Measurements from ENCODE around the gene SYT3. TPM values are rescaled to one million over a fixed set of nuclear protein-coding genes. Genes with fewer than 3 reads are reported as not detected.
A peak's percentile ranks its signal among the peaks of the same experiment; 100 is the strongest.

SYT3 gene, protein sequence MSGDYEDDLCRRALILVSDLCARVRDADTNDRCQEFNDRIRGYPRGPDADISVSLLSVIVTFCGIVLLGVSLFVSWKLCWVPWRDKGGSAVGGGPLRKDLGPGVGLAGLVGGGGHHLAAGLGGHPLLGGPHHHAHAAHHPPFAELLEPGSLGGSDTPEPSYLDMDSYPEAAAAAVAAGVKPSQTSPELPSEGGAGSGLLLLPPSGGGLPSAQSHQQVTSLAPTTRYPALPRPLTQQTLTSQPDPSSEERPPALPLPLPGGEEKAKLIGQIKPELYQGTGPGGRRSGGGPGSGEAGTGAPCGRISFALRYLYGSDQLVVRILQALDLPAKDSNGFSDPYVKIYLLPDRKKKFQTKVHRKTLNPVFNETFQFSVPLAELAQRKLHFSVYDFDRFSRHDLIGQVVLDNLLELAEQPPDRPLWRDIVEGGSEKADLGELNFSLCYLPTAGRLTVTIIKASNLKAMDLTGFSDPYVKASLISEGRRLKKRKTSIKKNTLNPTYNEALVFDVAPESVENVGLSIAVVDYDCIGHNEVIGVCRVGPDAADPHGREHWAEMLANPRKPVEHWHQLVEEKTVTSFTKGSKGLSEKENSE
- not detected for total RNA-seq

DNA sequence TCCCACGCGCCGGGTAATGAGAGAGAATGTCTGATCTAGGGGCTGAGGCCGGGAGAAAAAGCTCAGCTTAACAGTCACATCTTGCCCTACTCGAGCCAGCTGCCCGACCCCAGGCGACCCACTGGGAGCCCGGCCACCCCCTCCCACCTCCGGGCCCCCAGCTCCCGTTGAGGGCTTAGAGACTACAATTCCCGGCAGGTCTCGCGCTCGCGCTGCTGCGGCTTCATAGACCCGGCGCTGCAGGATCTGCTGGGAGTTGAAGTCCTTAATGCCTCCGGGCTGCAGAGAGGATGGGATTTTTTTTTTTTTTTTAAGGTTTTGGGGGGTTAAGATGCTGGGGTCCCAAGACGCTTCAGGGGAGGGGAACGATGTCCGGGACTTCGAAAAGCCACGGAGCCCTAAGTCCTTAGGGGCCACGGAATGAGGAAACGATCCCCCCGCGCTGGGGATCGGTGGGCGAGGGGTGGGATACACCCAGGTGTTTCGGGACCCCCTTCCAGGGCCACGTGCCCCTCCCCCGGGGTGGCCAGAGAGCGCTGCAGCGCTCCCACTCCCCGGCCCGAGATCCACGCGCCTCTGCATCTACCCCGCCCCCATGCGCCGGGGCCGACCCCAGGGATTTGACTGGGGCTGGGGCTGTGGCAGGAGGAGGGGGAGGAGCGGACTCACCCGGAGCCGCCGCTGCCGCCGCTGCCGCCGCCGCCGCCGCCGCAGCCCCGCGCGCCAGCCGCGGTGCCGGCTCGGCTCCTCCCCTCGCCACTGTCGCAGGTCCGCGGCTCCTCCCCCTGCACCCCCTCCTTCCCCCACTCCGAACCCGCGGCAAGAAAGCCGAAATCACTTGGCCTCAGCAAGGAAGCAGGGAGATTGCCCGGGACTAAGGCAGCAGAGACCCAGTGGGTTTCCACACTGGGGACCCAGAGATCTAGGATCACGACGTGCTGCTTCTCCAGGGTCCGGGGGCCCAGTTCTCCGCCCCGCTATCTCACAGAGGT lies at the start of gene SYT3:
Gene SYT3, minus strand, starts transcription at position 761 of the 992 bp plus-strand sequence. CDS start 2,470 bp downstream, outside the sequence.
- ChIA-PET CTCF (no interaction called here), POLR2A (no interaction called here)
- no peak for DNase-seq
- Mint-ChIP-seq H3K4me3 (peak within 1 kb of the TSS; percentile 42), H3K4me1 (no peaks in the 10 kb centered on the region), H3K27me3 (peaks cover 34% of the 10 kb centered on the region), H3K27ac (no peak within 1 kb of the TSS), H3K9me3 (peaks cover 4% of the 10 kb centered on the region), H3K36me3 (ENCODE audit: low read depth) (no peaks in the 10 kb centered on the region)

DNA sequence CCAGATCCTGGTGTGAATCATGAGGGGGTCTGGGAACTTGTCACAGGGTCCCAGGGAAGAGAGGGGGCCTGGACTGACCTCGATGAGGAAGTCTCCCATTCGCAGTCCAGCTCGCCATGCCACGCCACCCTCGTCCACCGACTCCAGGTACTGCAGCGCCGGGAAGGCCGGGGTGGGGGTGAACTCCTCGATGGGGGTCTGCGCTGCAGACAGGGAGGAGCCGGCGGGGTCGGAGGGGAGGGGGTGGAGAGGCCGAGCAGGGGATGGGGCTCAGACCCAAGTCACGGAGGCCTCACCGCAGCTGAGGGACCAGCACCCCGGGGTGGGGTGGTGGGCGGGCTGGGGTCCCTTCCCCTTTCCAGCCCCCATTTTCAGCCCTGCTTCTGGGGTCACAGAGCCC lies 49.1 kb upstream of the SYT3 start:
- no peaks in the 10 kb centered on the region for H3K4me1 Mint-ChIP-seq
- no peaks in the 10 kb centered on the region for H3K9me3 Mint-ChIP-seq
- ChIA-PET CTCF (no interaction called here), POLR2A (no interaction called here)
- no peak overlapping the region for H3K4me3 Mint-ChIP-seq
- DNase-seq: no peak
- H3K27ac Mint-ChIP-seq: no peak overlapping the region
- H3K36me3 Mint-ChIP-seq (ENCODE audit: low read depth): no peaks in the 10 kb centered on the region
- peaks cover 25% of the 10 kb centered on the region for H3K27me3 Mint-ChIP-seq

GRCh38 chr19:50686310-50687032 lies 46.8 kb upstream of the SYT3 start:
- peaks cover 15% of the 10 kb centered on the region for H3K27me3 Mint-ChIP-seq
- no peaks in the 10 kb centered on the region for H3K4me1 Mint-ChIP-seq
- no peak overlapping the region for H3K27ac Mint-ChIP-seq
- no peak overlapping the region for H3K4me3 Mint-ChIP-seq
- ChIA-PET CTCF (no interaction called here), POLR2A (no interaction called here)
- no peak for DNase-seq
- H3K36me3 Mint-ChIP-seq (ENCODE audit: low read depth): no peaks in the 10 kb centered on the region
- H3K9me3 Mint-ChIP-seq: no peaks in the 10 kb centered on the region

DNA sequence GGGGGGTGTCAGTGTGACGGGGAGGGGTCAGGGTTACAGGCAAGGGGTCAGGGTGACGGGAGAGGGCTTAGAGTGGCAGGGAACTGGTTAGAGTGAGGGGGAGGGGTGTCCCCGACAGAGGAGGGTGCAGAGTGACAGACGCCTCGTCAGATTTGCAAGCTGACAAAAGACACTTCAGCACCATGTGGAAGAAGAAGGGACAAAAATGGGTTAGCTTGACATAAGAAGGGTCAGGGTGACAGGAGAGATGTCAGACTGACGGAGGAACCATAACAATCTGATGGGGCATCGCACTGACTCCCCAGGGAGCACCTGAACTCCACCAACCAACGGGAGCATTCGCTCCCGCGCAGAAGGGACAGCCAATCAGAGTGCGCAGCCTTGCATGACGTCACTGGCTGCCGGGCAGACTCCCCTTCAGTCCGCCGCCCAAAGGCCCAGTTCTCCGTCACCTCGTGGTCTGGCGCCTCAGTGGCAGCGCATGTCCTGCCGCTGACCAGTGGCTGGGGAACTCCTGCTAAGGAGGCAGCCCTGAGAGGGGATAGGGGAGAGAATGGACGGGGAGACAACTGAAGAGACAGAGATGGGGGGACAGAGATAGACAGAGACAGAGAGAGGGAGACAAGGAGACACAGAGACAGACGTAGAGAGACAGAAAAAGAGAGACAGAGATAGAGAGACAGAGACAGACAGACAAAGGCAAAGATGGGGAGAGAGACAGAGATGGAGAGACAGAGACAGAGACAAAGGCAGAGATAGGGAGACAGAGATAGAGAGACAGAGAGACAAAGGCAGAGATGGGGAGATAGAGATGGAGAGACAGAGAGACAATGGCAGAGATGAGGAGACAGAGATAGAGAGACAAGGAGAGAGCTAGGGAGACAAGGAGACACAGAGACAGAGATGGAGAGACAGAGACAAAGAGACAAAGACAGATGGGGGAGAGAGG lies 39.8 kb upstream of the SYT3 start:
- H3K36me3 Mint-ChIP-seq (ENCODE audit: low read depth): no peaks in the 10 kb centered on the region
- H3K27me3 Mint-ChIP-seq: peaks cover 6% of the 10 kb centered on the region
- H3K4me3 Mint-ChIP-seq: no peak overlapping the region
- peaks cover 3% of the 10 kb centered on the region for H3K4me1 Mint-ChIP-seq
- H3K9me3 Mint-ChIP-seq: peaks cover 2% of the 10 kb centered on the region
- peak; percentile 74 for DNase-seq
- POLR2A ChIA-PET: no interaction called here
- CTCF ChIA-PET: interaction anchor here (0.6 kb wide), 1 partner anchor 9 kb away, joined by 3 read pairs; no protein-coding TSS in a partner anchor
- H3K27ac Mint-ChIP-seq: peak overlapping the region; percentile 61

DNA sequence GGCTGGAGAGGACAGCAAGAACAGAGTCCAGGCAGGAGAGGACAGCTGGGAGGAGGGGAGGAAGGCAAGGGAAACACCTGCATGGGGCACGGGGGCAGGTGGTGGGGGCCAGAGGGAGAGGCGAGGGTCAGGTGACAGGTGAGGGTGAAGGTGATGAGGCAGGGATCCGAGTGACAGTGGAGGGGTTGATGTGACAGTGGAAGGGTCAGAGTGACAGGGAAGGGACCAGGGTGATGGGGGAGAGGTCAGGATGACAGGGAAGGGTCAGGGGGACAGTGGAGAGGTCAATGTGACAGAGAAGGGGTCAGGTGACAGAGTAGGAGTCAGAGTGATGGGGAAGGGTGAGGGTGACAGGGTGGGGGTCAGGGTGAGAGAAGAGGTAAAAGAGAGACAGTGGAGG lies 38.6 kb upstream of the SYT3 start:
- no peak for DNase-seq
- no peak overlapping the region for H3K4me3 Mint-ChIP-seq
- H3K36me3 Mint-ChIP-seq (ENCODE audit: low read depth): no peaks in the 10 kb centered on the region
- H3K9me3 Mint-ChIP-seq: peaks cover 2% of the 10 kb centered on the region
- H3K4me1 Mint-ChIP-seq: peaks cover 3% of the 10 kb centered on the region
- ChIA-PET CTCF (no interaction called here), POLR2A (no interaction called here)
- peaks cover 6% of the 10 kb centered on the region for H3K27me3 Mint-ChIP-seq
- H3K27ac Mint-ChIP-seq: no peak overlapping the region

DNA sequence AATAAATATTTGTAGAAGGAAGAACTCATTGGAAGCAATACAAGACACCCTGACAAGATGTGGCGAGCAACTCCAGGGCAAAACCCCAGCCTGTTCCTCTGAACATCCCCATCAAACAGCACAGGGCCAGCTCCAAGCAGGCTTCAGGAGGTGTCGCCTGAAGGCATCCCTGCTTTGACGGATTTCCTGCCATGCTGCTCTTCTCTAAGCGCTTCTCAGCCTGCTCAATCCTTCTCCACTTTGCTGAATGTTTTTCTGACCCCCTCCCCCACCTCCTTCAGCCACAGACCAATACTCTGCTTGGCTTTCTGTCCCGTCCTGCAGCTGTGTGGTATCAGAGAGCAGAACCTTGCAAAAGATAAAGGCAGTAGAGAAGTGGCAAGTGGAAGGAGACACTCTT lies 38.0 kb upstream of the SYT3 start:
- DNase-seq: no peak

GRCh38 chr19:50676625-50677197 lies 37.0 kb upstream of the SYT3 start:
- CTCF ChIA-PET: interaction anchor here (0.6 kb wide), 1 partner anchor 100 kb away, joined by 3 read pairs; no protein-coding TSS in a partner anchor
- Mint-ChIP-seq H3K4me3 (no peak overlapping the region), H3K4me1 (peaks cover 3% of the 10 kb centered on the region), H3K27me3 (peaks cover 17% of the 10 kb centered on the region), H3K27ac (no peak overlapping the region), H3K9me3 (peaks cover 2% of the 10 kb centered on the region), H3K36me3 (ENCODE audit: low read depth) (no peaks in the 10 kb centered on the region)
- DNase-seq: no peak
- POLR2A ChIA-PET: no interaction called here

More for the DNA sequence above, 38.0 kb upstream of the SYT3 start:
- Mint-ChIP-seq H3K4me3 (no peak overlapping the region), H3K9me3 (peaks cover 2% of the 10 kb centered on the region), H3K36me3 (ENCODE audit: low read depth) (no peaks in the 10 kb centered on the region), H3K27ac (no peak overlapping the region), H3K4me1 (peaks cover 3% of the 10 kb centered on the region), H3K27me3 (peaks cover 13% of the 10 kb centered on the region)
- ChIA-PET CTCF (no interaction called here), POLR2A (no interaction called here)

DNA sequence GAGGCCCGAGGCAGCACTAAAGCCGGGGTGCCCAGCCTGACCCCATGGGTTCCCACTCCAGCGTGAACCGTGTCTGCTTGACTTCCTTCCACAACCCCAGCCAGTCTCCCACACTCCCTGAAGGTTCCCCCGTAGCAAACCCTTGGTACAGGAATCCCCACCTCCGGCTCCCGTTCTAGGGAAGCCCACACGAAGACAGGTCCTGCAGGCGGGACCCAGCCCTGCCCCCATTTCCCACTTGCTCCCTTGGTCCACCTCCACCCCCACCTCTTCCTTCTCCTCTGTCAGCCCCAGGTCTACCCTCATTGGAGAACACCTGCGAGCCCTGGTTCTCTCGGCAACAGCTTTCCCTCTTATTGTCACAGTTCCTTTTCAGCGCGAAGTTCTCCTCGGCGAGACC lies 33.4 kb upstream of the SYT3 start:
- CTCF ChIA-PET: no interaction called here
- H3K27ac Mint-ChIP-seq: no peak overlapping the region
- DNase-seq: no peak
- peaks cover 2% of the 10 kb centered on the region for H3K9me3 Mint-ChIP-seq
- POLR2A ChIA-PET: no interaction called here
- H3K27me3 Mint-ChIP-seq: peaks cover 29% of the 10 kb centered on the region
- no peak overlapping the region for H3K4me3 Mint-ChIP-seq
- no peaks in the 10 kb centered on the region for H3K4me1 Mint-ChIP-seq
- H3K36me3 Mint-ChIP-seq (ENCODE audit: low read depth): no peaks in the 10 kb centered on the region

- POLR2A ChIA-PET: no interaction called here
- CTCF ChIA-PET: interaction anchor here (0.6 to 0.9 kb wide), 6 partner anchors 9 to 640 kb away, joined by 3 read pairs; no protein-coding TSS in a partner anchor
- peaks cover 33% of the 10 kb centered on the region for H3K27me3 Mint-ChIP-seq
Measured at GRCh38 chr19:50670102-50670380, 30.4 kb upstream of the SYT3 start.

GRCh38 chr19:50669302-50670101 lies 29.8 kb upstream of the SYT3 start:
- Mint-ChIP-seq H3K27me3 (peaks cover 36% of the 10 kb centered on the region), H3K4me3 (no peak overlapping the region), H3K36me3 (ENCODE audit: low read depth) (no peaks in the 10 kb centered on the region), H3K4me1 (no peaks in the 10 kb centered on the region), H3K9me3 (no peaks in the 10 kb centered on the region), H3K27ac (peak overlapping the region; percentile 61)
- DNase-seq: peak; percentile 49
- CTCF ChIA-PET: interaction anchor here (0.6 to 0.9 kb wide), 4 partner anchors 14 to 639 kb away, joined by 3 read pairs; no protein-coding TSS in a partner anchor
- POLR2A ChIA-PET: no interaction called here

More at GRCh38 chr19:50670102-50670380, 30.4 kb upstream of the SYT3 start:
- no peak for DNase-seq
- Mint-ChIP-seq H3K27ac (peak overlapping the region; percentile 61), H3K4me1 (no peaks in the 10 kb centered on the region), H3K36me3 (ENCODE audit: low read depth) (no peaks in the 10 kb centered on the region), H3K9me3 (no peaks in the 10 kb centered on the region), H3K4me3 (no peak overlapping the region)

GRCh38 chr19:50668879-50669278 lies 29.2 kb upstream of the SYT3 start:
- Mint-ChIP-seq H3K27ac (no peak overlapping the region), H3K4me1 (no peaks in the 10 kb centered on the region), H3K36me3 (ENCODE audit: low read depth) (no peaks in the 10 kb centered on the region), H3K9me3 (no peaks in the 10 kb centered on the region), H3K27me3 (peaks cover 38% of the 10 kb centered on the region), H3K4me3 (no peak overlapping the region)
- no peak for DNase-seq
- ChIA-PET POLR2A (no interaction called here), CTCF (interaction anchor here (0.9 kb wide), 1 partner anchor 113 kb away, joined by 3 read pairs; no protein-coding TSS in a partner anchor)
